MCF 10A (cell line): Measurements from ENCODE around the gene CD180. TPM values are rescaled to one million over a fixed set of nuclear protein-coding genes. Genes with fewer than 3 reads are reported as not detected.

Experiments used
- BruUV-seq: library from RNA; stranded (reverse); fragments of 400-500 nt; replicated peaks from 2 replicates; lab custom pipeline; 2021; lab: Mats Ljungman, UMichigan
- CTCF ChIA-PET: fragments of 300-600 bp; sonication (Branson Sonifier 250); formaldehyde crosslinking; extraction: SDS; loops from one replicate; lab custom pipeline; 2021; ENCODE audit warnings: antibody characterized with exemption, inconsistent platforms; lab: Yijun Ruan, JAX
- POLR2A ChIA-PET: fragments of 300-600, 350-650 bp; sonication (Branson Sonifier 250); formaldehyde crosslinking; extraction: SDS; loops from one replicate; lab custom pipeline; 2020; ENCODE audit warnings: antibody characterized with exemption, inconsistent platforms; lab: Yijun Ruan, JAX
- DNase-seq: peaks from one replicate; pipeline ENCODE4 v3.0.0-alpha.2; 2018; ENCODE audit not compliant: unreplicated experiment
- H3K27ac Mint-ChIP-seq: one replicate; pipeline ENCODE4 v1.8.0; 2022; ENCODE audit warnings: mild to moderate bottlenecking, low read depth, mixed read lengths; ENCODE audit not compliant: unreplicated experiment
- H3K27me3 Mint-ChIP-seq: one replicate; pipeline ENCODE4 v1.8.0; 2022; ENCODE audit warnings: mixed read lengths; ENCODE audit not compliant: insufficient read depth, unreplicated experiment
- H3K36me3 Mint-ChIP-seq: one replicate; pipeline ENCODE4 v1.8.0; 2022; ENCODE audit warnings: mild to moderate bottlenecking, moderate library complexity, mixed read lengths; ENCODE audit not compliant: insufficient read depth, unreplicated experiment
- H3K4me1 Mint-ChIP-seq: one replicate; pipeline ENCODE4 v1.8.0; 2022; ENCODE audit warnings: mixed read lengths; ENCODE audit not compliant: insufficient read depth, unreplicated experiment
- H3K4me3 Mint-ChIP-seq: one replicate; pipeline ENCODE4 v1.8.0; 2022; ENCODE audit warnings: mild to moderate bottlenecking, moderate library complexity, mixed read lengths; ENCODE audit not compliant: unreplicated experiment
- H3K9me3 Mint-ChIP-seq: one replicate; pipeline ENCODE4 v1.8.0; 2022; ENCODE audit warnings: mixed read lengths; ENCODE audit not compliant: unreplicated experiment
- intact Hi-C: fragments of 100-400 bp; cut with micrococcal nuclease; formaldehyde crosslinking; loops from 2 replicates; pipeline ENCODE4 v1.14.1; 2022
- total RNA-seq: library from RNA; stranded (reverse); gene quantifications from 2 replicates; pipeline ENCODE4 v1.2.3, GENCODE V29; 2022
- TF ChIP-seq, protein P1 (sequence below): fragments of 200-600 bp; IDR thresholded peaks from one replicate; pipeline ENCODE4 v1.8.0; 2022; ENCODE audit warnings: antibody characterized with exemption, mild to moderate bottlenecking; ENCODE audit not compliant: unreplicated experiment

The CD180 gene
- total RNA-seq, 1 experiment from 2014 or later, result 0.07 TPM

DNA sequence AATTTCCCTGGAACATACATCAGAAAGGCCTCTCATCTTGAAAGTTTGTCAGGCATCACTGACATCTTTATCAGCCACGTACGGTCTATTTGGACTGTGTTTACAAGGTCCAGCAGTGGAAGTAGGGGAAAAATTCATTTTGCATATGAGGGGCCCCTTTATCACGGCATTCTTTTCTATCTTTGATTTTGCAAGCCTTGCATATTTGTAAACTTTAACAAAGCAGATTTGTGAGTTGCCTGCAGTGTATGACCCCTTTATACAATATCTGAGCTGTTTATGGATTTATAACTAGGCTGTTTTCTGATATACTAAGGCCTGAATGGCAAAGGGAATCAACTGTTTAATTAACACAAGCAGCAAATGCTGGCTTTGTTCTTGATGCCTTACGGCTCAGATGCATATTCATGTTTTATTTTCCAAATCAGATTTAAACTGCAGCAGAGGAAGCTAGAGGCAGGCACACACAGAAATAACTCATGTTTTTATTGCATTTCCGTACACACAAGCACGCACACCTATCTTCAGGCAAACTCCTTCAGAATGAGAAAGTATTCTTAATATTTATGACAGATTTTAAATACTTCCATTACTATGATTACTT is 61.1 kb downstream of the CD180 start:
- ChIA-PET CTCF (no interaction called here), POLR2A (interaction anchor here (0.8 kb wide), 1 partner anchor 97 kb away, joined by 5 read pairs; no protein-coding TSS in a partner anchor)
- no TSS peak for BruUV-seq
- Mint-ChIP-seq H3K4me1 (no peaks in the 10 kb centered on the region), H3K27ac (no peak overlapping the region), H3K4me3 (no peak overlapping the region), H3K9me3 (no peaks in the 10 kb centered on the region), H3K36me3 (peaks cover 70% of the 10 kb centered on the region), H3K27me3 (no peaks in the 10 kb centered on the region)
- no peak for DNase-seq
- intact Hi-C loops, result no loop called here
- TF ChIP-seq, protein P1, sequence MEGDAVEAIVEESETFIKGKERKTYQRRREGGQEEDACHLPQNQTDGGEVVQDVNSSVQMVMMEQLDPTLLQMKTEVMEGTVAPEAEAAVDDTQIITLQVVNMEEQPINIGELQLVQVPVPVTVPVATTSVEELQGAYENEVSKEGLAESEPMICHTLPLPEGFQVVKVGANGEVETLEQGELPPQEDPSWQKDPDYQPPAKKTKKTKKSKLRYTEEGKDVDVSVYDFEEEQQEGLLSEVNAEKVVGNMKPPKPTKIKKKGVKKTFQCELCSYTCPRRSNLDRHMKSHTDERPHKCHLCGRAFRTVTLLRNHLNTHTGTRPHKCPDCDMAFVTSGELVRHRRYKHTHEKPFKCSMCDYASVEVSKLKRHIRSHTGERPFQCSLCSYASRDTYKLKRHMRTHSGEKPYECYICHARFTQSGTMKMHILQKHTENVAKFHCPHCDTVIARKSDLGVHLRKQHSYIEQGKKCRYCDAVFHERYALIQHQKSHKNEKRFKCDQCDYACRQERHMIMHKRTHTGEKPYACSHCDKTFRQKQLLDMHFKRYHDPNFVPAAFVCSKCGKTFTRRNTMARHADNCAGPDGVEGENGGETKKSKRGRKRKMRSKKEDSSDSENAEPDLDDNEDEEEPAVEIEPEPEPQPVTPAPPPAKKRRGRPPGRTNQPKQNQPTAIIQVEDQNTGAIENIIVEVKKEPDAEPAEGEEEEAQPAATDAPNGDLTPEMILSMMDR, result no peak

DNA sequence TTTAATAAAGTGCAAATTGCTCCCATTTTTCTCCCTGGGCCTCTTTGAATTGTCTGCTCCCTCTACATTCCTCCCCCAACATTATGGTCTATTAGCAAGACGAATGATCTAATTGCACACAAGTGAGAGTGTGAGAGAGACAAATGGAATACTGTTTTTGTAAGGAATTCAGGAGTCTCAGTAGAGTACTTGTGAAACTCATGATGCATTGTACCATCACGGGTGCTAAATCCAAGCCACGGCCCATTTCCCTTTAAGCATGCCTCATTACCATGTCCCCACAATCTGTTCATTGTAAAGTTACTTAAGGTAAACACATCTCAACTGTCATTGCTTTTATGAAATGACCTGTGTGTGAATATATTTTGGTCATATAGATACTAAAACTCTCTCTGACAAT is 62.8 kb downstream of the CD180 start:
- POLR2A ChIA-PET, result no interaction called here
- TF ChIP-seq, protein P1, result no peak
- Mint-ChIP-seq H3K27me3 (no peaks in the 10 kb centered on the region), H3K4me3 (no peak overlapping the region), H3K36me3 (peaks cover 69% of the 10 kb centered on the region), H3K4me1 (no peaks in the 10 kb centered on the region), H3K27ac (no peak overlapping the region), H3K9me3 (no peaks in the 10 kb centered on the region)
- intact Hi-C loops, result no loop called here
- no TSS peak for BruUV-seq
- CTCF ChIA-PET, result interaction anchor here (0.5 to 0.7 kb wide), 2 partner anchors 33 to 1391 kb away, joined by 3 to 5 read pairs; no protein-coding TSS in a partner anchor
- no peak for DNase-seq

DNA sequence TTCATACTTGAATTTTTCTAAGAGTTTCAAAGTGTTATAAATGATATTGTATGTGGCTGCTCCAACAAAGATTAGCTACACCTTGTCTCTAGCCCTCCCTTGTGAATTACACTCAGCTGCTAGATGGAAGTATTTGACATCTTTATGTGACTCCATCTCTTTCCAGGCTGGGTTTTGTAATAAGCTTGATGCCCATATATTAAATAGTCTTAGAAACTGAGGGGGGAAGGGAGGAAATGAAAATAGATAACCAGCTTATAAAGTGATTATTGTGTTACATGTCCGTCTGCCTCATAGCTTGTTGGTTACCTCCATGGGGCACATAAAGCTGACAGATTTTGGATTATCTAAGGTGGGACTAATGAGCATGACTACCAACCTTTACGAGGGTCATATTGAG is 63.4 kb downstream of the CD180 start:
- ChIA-PET CTCF (interaction anchor here (0.5 to 1.0 kb wide), 3 partner anchors 33 to 1390 kb away, joined by 3 to 5 read pairs (median 3); no protein-coding TSS in a partner anchor), POLR2A (interaction anchor here (1.2 kb wide), 1 partner anchor 28 kb away, joined by 3 read pairs; no protein-coding TSS in a partner anchor)
- BruUV-seq, result no TSS peak
- peaks cover 67% of the 10 kb centered on the region for H3K36me3 Mint-ChIP-seq
- no peaks in the 10 kb centered on the region for H3K27me3 Mint-ChIP-seq
- TF ChIP-seq, protein P1, result no peak
- DNase-seq, result no peak
- no peak overlapping the region for H3K27ac Mint-ChIP-seq
- no peak overlapping the region for H3K4me3 Mint-ChIP-seq
- intact Hi-C loops, result no loop called here
- no peaks in the 10 kb centered on the region for H3K9me3 Mint-ChIP-seq
- H3K4me1 Mint-ChIP-seq, result no peaks in the 10 kb centered on the region

DNA sequence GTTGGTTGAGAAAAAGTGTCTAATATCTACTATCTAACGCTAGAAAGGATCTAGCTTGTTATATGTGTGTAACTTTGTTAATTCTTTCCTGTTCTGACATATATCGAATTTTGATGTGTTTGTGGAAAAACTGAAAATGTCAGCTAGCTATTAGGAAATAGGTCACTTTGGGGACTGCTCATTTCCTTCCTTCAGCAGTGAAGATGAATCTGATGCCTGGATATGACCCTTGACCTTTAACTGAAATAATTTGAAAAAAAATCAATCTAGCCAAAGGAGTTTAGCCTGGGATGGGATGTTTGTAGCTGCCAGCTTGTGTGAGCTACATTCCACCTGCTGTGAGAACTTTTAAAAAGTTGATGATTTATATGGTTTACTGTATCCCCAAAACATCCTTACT is 66.8 kb downstream of the CD180 start:
- intact Hi-C loops, result no loop called here
- TF ChIP-seq, protein P1, result no peak
- no peaks in the 10 kb centered on the region for H3K27me3 Mint-ChIP-seq
- POLR2A ChIA-PET, result no interaction called here
- H3K36me3 Mint-ChIP-seq, result peaks cover 53% of the 10 kb centered on the region
- no peaks in the 10 kb centered on the region for H3K4me1 Mint-ChIP-seq
- no peak overlapping the region for H3K4me3 Mint-ChIP-seq
- H3K9me3 Mint-ChIP-seq, result no peaks in the 10 kb centered on the region
- no peak for DNase-seq
- no peak overlapping the region for H3K27ac Mint-ChIP-seq
- CTCF ChIA-PET, result interaction anchor here (0.9 to 1.0 kb wide), 2 partner anchors 17 to 323 kb away, joined by 3 to 10 read pairs; no protein-coding TSS in a partner anchor
- BruUV-seq, result no TSS peak
